Smooth muscle cell of the brain vasculature (primary cell): Measurements from ENCODE around the gene TNNI3K.

Source experiments
- DNase-seq: peaks from one replicate; pipeline ENCODE4 v3.0.0-alpha.2; 2012; ENCODE audit warnings: low read depth, low spot score

Gene TNNI3K

GRCh38 chr1:74286414-74286813 is 51.2 kb downstream of the TNNI3K start:
- DNase-seq = no peak

DNA sequence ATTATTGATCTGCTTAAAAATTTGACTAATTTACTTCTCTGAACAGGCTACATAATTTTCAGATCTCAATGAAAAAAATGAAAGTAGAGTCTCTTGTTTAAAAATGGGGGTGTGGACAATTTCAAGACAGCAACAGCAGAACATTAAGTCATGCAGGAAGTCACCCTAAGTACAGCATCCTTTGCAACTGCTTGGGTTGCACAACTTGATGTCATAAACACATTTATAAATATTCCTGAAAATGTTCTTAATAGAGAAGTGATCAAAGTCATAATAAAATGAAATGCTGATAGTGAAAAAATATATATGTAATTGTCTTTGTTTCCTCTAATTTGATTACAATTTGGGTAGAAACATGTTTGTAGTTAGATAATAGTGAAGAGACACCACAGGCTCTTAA is 79.3 kb downstream of the TNNI3K start:
- no peak for DNase-seq

- DNase-seq = no peak
Measured at GRCh38 chr1:74316302-74316701, 81.1 kb downstream of the TNNI3K start.

DNA sequence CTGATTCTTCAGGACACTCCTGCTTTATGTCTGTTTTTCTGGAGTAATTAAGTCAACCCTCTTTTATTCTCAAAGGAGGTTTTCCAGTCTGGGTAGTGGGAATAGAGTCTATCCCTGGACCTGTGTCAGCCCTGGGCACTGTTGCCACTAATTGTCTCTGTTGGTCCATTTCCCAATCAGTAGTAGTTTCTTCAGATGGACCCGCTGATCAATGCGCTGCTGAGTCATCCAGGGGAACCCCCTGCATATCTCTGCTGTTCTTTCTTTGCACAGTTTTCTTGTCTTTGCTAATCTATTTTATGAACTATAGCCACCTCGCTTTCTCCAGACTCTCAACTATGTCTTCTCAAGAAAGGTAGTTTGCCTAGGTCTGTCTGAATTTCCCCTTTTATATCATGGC is 82.5 kb downstream of the TNNI3K start:
- DNase-seq = no peak

DNA sequence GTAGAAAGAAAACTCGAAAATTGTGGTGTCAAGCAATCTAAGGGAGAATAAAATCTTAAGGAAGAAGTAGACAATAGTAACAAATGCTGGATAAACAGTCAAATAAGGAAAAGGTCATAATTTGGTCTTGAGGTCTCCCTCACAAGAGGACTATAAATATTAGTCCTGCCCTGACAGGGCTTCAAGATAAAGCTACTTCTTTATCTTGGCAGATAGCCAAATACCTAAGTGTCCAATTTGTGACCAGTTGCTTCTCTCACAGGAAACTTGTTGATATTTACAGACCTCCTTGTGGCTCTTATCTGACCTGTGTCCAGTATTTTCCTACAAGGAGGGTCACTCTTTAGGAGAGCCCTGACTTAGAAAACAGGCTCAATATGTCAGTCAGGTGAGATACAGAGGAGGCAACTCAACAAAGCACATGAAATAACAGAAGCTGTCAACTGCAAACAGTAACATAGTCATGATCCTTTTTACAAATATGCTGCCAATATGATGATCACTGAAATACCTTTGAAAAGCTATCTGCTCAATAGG is 88.8 kb downstream of the TNNI3K start:
- DNase-seq = no peak

GRCh38 chr1:74324684-74325448 is 89.7 kb downstream of the TNNI3K start:
- no peak for DNase-seq

DNA sequence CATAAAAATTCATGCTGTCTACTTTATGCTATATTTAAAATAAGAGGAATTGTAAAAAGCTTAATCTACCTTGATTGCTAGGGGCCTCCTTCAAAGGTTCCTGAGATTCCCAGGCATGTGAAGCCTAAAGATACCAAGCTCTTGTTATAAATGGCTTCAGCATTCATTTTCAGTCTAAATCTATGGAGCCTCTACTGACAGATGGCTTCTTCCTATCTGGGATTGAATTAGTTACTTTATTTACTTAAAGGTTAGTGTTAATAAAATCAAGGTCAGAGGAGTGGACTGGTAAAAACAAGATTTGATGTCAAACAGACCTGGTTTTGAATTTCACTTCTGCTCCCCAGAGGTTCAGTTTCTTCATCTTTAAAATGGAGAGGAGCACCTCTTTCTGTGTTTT is 93.7 kb downstream of the TNNI3K start:
- DNase-seq = no peak

- no peak for DNase-seq
Measured at GRCh38 chr1:74333244-74333643, 98.1 kb downstream of the TNNI3K start.

DNA sequence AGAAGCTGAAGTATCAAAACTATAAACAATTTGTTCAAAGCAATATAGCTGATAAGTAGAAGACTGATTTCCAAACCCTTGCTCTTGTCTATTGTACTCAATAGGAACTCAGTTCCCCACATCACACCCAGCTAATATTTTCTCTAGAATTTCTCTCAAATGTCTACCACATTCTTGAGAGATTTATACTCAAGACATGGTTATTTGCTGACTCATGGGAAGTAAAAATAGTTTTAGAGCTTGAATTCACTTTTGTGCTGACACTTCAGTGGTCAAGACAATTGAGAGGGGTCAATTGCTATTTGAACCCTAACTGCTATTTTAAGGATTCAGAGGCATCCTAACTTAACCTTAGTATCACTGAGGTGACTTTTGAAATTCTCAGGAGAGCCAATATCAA is 99.0 kb downstream of the TNNI3K start:
- DNase-seq = no peak

GRCh38 chr1:74340656-74341055 is 105.5 kb downstream of the TNNI3K start:
- DNase-seq = no peak

- DNase-seq = no peak
Measured at GRCh38 chr1:74341702-74342339, 106.6 kb downstream of the TNNI3K start.

GRCh38 chr1:74343216-74343615 is 108.0 kb downstream of the TNNI3K start:
- no peak for DNase-seq

DNA sequence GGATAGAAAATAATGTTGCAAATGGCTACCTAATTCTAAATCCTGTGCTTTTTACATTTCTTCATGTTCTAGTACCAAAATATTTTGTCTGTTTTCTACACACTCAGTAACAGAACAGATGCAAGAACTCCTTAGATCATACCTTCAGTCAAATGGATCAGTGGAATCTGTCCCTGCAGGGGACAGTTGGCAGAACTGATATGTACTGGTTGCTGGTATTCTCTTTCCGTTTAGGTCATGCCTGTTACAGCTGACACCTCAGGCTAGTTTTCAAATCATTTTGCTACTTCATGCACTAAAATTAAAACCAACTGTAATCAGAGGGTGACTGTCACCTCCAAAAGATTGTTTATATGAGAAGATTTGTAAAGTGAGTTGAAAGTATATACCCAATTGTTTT is 109.2 kb downstream of the TNNI3K start:
- no peak for DNase-seq

DNA sequence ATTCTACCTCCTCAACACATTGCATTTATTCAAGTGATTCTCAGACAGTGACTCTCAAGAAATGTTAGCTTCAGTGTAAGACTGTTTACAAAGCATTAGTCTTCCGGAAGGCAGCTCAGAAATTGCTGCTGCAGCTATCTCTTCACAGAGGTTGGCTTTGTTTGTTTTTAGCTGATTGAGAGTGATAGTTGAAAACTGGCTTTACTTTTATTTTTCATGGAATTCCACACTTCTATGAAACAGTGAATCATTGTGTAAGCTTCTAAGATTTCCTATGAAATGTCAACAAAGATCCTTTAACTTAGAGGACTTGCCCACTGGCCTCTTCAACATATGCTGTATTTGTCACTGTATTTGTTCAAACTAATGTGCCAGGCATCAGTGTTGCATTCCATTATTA is 121.3 kb downstream of the TNNI3K start:
- no peak for DNase-seq

- DNase-seq = no peak
Measured at GRCh38 chr1:74357150-74357549, 122.0 kb downstream of the TNNI3K start.

- no peak for DNase-seq
Measured at GRCh38 chr1:74357756-74358155, 122.6 kb downstream of the TNNI3K start.

DNA sequence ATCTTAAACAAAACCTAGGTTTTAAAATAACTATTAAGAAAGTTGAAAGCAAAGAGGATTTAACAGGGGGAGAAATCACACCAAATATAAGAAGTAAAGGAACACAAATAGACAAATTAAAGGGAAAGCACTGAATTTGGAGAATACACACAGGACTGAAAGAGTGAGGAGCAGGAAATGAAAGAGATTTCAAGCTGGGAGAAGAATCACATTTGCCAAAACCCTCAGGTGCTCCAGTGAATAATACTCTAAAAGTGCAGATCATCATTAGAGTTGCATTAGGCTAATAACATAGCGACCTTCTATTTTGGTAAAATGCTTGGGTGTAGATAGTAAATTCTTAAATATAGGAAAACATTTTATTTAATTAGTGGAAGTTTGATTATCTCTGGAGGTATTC is 127.5 kb downstream of the TNNI3K start:
- DNase-seq = no peak

GRCh38 chr1:74363220-74363619 is 128.0 kb downstream of the TNNI3K start:
- no peak for DNase-seq

DNA sequence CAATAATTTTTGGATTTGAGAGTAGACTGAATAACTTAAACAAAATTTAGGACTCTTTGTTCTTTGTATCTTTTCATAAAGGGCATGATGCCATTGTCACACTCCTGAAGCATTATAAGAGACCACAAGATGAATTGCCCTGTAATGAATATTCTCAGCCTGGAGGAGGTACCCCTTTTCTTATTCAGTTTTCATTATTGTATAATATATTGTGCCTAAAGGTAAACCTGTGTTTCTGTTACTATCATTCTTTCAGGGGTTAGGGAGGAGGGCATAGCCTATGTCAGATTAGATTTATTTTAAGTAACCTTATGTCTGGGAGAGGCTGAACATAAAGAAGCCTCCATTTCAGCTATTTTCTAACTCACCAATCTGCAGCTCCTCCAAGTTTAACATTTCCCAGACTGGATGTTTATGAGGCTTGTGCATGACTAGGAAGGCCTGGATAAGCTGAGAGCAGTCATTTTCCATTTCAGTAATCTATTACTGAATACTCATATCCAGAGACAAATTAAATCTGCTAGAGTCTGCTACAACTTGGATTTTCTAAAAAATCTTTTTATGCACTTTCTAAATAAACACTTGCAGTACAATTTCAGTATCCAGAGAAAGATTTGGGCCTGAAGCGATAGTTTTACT is 132.1 kb downstream of the TNNI3K start:
- no peak for DNase-seq

- DNase-seq = no peak
Measured at GRCh38 chr1:74368335-74368734, 133.1 kb downstream of the TNNI3K start.

DNA sequence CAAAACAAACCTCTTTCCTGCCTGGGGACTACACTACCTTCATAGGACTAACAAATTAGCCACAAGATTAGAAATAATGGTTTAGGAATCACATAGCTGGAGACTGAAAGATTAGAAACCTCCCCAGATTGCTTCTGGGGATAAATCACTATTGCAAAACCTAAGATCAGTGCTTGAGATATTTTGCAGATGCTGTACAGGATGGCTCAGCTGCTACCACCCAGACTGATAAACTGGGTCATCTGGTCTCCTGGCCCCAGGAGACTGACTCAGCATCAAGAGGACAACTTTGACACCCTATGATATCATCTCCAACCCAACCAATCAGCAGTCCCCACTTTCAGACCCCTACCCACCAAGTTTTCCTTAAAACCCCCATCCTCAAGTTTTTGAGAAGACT is 140.2 kb downstream of the TNNI3K start:
- no peak for DNase-seq

DNA sequence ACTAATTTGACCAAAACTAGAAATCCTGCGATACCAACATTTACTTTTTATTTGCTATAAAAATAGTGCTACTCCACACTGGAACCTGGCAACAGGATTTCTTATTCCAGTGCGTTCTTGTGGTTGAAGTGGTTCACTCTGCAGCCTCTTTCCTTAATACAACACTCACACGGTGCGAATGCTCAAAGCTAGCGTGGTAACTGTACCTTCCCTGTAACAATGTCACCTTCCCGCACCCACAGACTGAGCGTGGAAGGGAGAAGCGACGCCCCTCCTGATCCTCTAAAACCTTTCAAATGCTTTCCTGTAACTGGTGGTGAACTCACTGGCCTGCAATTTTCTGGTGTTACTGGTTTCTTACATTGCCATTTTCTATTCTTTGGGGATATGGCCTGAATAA is 145.1 kb downstream of the TNNI3K start:
- DNase-seq = no peak

DNA sequence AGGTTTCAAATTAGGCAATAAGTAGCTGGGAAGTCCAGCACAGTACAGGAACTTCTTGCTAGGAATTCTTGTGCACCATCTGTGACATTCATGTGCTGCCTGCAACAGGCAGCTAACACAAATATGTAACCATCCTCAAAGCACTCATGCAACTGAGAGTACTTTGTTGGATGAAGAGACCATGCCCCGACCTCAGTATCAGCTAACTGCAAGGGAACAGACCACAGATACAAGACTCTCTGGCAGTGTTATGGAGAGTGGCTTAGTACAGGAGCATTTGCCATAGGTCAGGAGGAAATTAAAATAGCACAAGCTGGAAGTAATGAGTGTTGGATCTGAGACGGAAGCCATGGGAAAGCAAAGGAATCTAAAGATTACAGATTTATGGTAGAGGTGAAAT is 153.7 kb downstream of the TNNI3K start:
- DNase-seq = no peak
